Measurements from ENCODE around the gene SLC24A3.

Gene SLC24A3

DNA sequence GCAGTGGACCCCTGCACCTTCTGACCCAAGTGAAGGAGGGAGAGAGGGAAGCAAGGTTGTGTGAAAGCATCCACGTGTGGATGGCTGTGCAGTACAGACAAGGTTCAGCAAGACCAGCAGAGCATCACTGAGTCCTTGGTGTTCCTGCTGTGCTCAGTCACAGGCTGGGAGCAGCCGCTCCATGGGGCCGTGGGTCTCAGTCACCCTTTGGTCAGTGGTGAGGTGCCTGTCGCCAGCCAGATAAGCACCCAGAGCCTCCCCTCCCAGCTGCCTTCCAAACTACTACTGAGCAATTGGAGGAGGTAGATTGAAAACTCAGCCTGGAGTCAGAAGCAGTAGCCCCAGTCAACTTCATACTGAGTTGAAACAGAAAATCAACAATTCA lies 218.9 kb downstream of the SLC24A3 start:
- DNase-seq, result no peak

DNA sequence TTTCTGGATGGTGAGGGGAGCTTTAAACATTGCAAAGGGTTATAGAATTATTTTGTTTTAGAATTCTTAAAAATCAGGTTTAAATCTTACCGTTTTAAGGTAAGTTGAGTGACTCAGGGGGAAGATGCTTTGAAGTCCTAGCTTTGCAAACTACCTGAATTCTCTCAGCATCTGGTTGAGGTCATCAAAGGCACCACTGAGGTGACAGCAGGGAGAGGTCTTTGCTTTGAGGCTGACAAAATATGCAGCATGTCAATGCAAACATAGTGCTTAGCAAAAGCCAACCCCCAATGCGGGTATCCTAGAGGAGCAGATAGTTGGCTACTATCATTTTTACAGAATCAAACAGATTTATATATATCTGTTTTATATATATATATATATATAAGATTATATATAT lies 219.5 kb downstream of the SLC24A3 start:
- no peak for DNase-seq

DNA sequence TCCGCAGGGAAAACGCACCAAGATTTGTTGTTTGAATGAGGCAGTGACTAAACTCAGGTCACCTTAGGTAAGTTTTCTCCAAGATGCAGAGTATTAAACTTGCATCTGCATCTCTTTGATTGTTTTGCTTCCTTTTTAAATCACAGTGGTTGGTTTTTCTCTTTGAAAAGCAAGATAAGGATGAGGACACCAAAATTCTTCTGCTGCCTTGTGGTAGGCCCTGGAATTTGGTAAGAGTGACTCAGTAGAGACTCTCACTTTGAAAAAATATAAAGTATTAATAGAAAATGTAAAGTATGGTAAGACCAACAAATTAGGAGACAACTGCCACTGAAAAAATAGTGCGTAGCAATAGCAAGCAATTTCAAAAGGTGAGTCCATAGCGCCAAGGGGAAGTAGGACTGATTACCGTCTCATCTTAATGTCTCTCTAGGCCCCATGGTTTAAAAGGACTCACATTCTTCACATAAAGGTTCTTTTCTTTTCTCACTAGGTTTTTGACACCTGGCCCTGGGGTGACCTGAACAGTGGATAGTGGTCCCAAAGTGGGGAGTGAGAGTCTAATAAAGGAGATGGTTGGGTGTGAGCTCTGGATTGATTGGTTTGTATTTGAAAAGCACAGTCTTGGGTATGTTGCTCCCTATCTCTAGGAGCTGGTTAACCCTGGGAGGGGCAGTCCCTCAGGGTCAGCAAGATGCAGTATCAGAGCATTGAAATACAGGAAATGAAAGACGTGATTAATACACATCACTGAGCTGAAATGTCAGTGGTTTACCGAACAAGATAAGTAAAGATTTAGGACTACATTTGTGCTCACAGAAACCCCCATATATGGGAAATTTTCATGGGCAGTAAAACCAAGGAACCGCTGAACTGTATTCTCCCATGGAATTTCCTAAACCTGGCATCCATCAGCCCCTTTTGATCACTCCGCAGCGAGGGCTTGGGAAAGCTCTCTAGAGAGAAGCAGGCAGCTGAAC lies 221.2 kb downstream of the SLC24A3 start:
- DNase-seq, result no peak

DNA sequence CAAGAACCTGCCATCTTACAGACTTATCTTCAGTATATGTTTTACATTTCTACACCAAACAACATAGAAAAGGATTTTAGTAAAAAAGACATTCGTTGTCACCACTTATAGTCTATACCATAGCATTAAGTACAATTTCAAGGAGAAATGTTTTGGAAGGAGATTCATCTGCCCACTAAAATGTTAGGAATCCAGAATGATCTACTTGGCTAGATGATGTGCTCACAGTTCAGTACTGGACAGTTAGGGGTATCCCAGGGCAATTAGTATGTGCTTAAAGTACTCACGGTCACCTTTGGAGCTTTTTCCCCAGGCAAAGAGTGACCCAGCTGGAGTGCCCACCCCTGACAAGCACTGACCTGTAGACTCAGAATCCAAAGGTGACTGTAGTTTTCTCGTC lies 222.9 kb downstream of the SLC24A3 start:
- no peak for DNase-seq

DNA sequence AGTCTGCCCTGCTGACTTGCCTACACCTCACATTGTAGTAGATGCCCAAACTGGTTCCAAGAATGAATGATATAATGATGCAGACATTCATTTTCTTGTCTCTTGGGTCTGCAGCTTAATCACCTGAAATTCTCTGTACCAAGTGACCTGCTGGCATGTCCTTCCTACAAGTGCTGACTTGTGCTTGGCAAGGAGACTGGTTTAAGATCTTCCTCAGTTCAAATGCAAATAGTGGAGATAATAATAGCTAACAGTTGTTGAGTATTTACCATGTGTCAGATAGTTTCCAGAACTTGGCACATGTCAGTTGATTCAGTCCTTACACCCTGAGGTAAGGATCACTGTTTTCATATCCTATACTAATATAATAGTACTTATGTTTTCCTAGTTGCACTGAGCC lies 223.4 kb downstream of the SLC24A3 start:
- no peak for DNase-seq

DNA sequence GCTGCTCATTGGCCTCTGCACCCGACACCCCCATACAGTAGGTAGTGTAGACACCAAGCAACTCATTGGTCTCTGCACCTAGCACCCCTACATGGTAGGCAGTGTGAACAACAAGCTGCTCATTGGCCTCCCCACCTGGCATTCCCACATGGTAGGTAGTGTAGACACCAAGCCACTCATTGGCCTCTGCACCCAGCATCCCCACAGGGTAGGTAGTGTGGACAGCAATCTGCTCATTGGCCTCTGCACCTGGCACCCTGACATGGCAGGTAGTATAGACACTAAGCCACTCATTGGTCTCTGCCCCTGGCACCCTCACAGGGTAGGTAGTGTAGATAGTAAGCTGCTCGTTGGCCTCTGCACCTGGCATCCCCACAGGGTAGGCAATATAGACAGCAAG lies 226.0 kb downstream of the SLC24A3 start:
- no peak for DNase-seq

DNA sequence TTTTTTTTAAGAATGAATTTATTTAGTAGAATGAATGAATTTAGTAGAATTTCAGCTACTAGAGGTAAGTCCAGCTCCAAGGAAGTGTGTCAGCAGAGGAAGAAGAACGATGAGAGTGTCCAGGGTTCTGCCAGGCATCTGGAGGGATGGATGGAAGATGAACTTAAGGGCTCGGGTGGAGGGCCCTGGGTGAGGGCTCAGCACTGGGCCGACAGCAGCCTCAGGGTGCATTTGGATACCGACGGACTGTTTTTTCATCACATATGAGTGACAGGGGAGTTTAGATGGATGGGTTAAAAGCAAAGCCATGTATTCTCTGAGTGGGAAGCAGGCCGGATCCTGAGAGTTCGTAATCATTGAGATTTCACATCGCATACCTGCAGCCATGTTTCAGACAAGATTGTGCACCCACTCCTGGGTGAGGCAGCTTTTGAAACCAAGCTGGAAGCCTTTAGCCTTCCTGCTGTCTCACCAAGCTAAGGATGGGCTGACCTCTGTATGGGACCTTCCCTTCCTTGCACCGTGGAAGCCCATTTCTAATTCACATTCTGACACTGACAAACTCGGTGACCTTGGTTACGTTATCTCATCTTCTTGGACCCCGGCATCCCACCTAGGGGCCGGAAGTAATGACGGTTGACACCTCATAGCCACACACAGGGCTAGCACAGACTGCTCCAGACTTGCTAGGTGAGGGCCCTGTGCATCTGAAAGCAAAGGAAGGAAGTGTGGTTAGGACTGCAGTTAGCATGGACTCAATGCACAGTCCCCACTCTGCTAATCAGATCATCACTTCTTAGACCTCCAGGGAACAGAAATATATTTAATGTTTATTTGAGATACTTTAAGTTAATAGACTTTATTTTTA lies 228.5 kb downstream of the SLC24A3 start:
- DNase-seq, result no peak

DNA sequence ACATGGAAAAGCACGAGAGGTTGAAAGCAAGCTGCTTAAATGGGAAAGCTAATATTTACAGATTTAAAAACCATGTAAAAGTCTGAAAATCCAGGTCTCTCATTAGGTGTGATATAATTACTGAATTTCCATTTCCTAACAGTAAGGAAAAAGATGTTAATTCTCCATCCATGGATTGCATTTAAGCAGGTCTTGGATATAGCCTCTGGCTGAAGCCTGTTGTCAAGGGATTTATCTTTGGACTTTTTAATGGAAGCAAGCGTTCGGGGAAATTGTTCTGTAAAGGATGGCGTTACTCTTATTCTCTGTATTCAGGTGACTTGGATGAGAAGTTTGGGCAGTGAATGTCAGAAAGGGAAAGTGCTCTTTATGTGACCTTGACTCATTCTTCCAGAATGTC lies 233.8 kb downstream of the SLC24A3 start:
- no peak for DNase-seq

DNA sequence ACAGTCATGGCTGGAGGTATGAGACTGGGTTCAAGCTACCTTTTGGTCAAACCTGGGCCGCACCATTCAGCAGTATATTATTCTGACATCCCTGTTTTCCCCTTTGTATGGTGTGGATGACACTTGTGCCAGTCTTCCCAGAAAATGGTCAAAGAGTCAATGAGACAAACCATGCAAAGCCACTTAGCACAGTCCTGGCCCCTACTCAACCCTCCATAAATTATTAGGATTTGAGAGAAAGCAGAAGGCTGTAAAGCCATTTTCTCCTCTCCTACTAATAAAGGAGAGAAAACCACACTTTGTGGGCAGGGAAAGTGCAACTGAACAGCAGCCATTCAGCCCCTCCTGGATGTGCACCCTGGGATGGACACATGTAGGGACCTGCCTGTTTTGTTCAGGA lies 236.2 kb downstream of the SLC24A3 start:
- DNase-seq, result no peak

DNA sequence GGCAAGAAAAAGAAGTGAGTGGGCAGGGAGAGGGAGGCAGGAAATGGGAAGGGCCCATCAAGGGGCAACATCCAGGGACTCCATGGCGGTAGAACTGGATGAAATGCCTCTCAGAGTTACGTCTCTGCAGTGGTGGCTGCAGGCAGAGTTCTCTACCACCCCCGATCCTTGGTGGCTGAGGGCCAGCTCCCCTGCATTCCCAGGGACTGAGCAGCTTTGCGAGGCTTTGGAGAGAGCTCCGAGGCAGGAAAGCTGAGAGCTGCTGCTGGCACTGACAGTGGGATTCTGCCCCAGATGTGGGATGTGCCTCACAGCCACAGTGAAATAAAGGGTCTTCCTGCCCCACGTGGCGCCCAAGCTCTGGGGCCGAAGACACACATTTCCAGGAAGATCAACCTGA lies 236.6 kb downstream of the SLC24A3 start:
- no peak for DNase-seq

DNA sequence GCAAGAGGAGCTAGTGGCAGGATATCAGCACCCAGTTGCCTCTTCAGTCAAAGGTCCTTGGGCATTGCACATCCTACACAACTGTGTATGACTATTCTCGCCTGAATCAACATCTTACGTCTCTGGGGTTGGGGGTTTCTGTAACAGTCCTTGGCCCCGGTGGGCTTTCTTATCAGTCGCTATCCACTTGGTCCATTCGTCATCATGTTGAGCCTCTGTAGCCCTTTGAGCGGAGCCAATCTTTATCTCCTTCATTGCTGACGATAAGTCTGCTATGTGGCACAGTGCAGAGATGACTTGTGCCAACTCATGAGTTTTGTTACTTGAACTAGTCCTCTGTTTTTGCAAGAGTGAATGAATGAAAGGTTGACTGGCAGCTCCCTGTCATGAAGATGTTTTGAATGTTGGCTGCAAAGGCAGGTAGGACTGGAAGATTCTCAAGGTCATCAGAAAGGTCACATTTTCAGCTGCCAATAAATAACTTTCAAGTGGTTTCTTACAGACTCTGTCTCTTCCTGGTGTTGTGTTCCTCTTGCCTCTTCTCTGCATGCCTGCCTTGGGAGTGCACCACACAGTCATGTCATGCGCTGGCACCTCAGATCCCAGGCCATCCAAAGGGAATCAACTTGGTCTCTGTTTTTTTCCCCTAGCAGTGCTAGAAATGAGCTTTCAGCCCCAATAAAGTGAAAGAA lies 238.9 kb downstream of the SLC24A3 start:
- DNase-seq, result no peak

DNA sequence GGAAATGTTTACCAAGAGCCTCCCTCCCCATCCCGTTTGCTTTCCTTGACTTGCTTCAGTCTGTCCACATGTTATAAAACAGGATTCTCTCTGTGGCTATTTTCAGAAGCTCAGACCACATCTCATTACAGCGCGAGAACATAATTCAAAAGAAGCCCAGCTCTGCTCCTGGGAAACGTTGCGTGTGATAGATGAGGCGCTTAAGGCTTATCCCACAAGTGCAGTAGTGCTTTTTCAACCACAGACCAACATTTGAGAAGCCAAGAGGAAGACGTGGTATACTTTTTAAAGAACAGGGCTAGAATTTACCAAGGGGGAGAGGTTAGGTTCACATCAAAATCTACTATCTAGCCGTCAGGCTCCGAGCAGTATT lies 239.5 kb downstream of the SLC24A3 start:
- no peak for DNase-seq

DNA sequence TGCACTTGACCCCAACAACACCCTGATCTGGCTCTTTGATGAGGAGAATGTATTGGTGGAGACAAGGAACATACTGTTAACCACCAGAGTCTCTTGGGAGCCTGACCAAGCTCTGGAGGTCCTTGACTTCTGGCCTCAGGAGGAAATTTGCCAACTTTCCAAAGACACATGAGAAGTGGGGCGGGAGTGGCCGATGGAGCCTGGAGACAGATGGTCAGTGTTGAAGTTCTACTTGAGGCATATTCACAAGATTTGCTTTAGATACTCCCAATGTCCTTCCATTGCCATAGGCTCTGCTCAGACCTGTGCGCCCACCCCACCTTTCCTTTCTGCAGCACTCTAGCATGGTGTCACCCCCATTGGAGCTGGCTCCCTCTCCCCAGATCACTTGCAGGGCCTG lies 241.0 kb downstream of the SLC24A3 start:
- DNase-seq, result no peak

DNA sequence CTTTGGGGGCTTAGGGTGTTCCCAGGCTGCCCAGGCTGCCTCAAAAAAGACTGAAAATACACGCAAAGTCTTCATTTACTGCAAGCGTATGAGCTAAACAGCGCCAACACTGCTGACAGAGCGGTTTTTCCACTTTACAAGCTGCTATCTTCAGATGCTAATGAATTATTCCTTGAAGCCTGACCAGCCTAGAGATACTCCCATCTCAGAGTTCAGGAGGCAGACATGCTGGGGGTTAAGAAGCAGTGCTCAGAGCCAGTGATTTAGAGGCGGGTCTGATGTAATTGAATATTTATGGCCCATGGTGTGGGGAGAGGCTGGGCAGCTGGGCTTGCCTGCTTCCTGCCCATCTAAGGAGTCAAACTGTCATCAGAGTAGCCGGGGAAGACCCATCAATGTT lies 241.4 kb downstream of the SLC24A3 start:
- no peak for DNase-seq

DNA sequence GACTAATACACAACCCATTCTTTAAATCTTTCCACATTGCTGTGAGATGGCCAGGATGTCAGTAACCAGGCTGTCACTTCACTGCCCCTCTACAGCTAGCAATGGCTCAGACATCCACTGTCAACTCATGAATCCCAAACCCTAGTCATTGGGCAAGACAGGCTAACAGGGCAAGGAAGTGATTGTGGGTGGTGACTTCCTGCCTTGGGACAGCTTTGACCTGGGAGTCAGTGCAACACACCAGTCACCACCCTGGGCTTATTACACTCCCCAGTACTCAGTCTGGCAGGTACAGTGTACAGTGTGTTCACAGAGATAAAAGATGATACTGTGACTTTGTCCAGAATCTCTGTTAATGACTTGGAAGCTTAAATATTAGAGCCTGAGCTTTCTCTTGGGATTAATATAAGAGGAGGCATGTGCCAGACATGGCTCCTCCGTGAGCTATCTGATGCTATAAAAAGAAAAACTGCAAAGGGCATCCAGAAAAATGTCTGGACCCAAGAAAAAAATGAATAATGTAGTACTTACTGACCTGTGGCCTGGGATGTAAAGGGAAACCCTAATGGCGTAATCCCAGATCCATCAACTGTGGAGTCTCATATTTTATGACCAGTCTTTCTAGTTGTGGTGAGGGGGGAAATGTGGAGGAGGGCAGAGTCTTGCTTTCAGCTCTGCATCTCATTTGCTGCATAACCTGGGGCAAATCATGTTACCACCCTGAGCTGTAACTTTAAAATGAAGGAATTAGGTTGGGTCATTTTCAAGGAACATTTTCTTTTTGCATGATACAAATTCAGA lies 244.4 kb downstream of the SLC24A3 start:
- no peak for DNase-seq

DNA sequence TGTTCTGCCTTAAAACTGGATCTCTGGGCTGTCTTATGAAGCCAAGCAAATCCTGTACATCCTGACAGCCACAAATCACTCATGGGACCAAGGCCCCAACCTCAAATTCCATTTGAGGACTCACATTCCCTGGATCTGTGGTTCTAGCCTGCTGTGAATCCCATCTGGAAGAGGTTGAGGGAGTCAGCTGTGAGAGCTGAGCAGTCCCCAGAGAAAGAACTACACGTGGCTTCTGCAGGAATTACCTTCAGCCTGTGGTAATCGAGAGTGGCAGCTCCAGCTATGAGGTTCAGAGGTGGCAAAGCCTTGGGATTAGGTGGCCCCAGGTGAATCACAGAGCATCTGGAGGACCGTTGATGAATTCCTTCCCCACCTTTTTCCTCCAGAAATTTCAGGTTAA lies 245.2 kb downstream of the SLC24A3 start:
- DNase-seq, result no peak

DNA sequence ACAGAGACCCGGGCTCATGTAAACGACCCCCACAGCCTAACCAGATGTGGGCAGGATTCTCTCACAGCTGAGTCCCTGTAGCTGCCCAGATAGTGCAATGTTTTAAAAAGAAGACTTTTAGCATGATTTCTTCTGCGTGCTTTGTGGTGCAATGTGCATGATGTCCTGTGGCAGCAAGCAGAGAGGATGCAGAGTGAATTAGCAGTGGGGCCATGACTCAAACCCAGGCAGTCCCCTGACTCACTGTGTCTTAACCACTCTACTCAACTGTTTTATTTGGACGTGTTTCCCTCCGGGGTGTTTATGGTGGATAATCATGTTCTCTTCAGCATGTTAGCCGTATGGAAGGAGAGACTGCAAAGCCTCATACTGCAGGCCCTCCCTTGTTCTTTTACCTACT lies 247.9 kb downstream of the SLC24A3 start:
- no peak for DNase-seq

DNA sequence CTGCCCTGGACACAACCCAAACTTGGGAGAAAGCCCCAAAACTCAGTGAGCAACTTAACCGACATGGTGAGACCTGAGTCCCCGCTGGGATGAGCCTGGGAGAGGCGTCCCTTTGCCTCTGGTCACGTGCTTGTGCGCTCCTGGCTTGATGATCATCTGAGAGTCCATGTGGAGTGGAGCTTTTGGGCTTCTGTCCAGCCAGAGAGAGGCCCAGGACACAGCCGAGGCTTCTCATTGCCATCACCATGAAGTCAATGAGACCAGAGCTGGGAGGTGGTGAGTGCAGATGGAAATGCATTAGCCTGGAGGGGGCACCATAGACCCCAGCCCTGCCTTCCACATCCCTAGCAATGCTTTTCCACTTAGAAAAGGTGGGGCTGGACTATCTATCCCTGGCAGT lies 250.0 kb downstream of the SLC24A3 start:
- no peak for DNase-seq

DNA sequence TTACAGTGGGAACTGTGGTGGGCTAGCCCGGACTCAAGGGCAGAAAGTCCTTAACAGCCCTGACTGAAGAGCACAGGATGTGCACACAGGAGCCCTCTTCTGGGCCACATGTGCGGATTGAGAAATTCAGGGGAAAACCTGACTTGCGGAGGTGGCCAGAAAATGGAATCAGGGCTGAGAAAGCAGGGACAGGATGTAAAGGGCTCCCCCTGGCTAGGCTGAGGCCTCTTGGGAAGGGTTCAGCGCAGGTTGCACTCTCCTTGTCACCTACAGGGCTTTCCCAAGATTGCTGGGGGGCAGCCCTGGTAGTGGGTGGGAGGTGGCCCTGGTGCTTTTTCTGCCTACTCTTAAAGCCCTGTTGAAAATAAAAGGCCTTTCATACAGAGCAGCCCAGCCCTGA lies 251.2 kb downstream of the SLC24A3 start:
- no peak for DNase-seq

DNA sequence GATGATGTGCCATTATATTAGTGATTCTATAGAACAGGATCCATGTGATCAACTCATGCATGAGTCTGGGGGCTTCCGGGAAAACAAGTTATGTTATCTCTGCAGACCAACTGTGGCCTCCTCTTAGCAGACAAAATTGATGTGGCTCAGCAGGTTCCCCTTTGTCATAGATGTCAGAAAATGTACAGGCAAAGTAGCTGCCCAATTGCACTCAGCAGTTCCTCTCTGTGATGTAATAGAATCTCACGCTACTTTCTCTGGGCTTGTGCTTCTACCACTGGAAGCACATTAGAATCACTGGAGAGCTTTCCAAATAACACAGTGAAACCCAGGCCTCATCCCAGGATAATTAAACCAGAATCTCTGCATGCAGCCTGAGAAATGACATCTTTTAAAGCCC lies 253.1 kb downstream of the SLC24A3 start:
- no peak for DNase-seq

DNA sequence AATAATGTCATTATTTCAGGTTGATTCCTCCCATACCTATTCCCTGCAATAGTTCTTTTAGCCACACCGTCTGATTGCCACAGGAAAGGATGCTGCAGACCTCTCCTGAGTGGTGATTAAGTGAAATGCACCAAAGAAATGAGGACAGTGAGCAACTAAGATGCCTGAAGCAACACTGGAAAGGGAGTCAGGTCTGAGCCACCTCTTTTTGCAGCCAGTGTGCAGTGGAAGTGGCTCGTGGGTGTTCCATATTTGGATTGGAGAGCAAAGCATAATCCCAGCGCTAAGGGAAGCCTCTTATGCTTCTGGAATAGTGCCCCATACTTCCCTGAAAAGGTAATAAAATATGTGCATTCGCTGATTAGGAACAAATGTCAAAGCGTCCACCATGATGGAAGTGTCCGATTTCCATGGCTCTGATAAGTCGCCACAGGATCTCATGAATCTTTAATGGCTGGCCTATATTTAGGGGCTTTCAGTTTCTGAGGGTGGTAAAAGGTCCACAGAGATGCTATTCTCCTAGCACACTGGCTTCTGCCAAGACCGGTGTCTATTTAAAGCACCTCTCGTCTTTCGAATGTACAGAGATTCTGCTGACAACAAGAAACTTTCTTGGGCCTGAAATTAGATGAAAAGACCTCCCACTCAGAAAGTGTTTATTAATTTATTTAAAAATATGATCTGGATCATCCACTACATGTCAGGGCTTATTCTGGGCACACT lies 253.9 kb downstream of the SLC24A3 start:
- no peak for DNase-seq
